ENCODE measurements around the gene FFAR2. TPM values are rescaled to one million over a fixed set of nuclear protein-coding genes. Genes with fewer than 3 reads are reported as not detected.

Gene FFAR2
- total and polyA plus RNA-seq, 9 of the 15 experiments (the other 6 are each of a cell fraction or from before 2014, with no cell fraction given): not detected

- no peak for TF ChIP-seq ATF3 (IDR thresholded peaks at IDR 0.05)
- no peak for TF ChIP-seq ATF3 (CRISPR knock-in tag; conservative IDR thresholded peaks at IDR 0.05)
- TF ChIP-seq TCF7 (IDR thresholded peaks at IDR 0.05; ENCODE audit: borderline replicate concordance): no peak
- no peak for TF ChIP-seq NR1H2 (CRISPR knock-in tag; IDR thresholded peaks at IDR 0.05)
- TF ChIP-seq GATA2 (CRISPR knock-in tag; IDR thresholded peaks at IDR 0.05): no peak
- TF ChIP-seq ARID4B (CRISPR knock-in tag; IDR thresholded peaks at IDR 0.05): no peak
- no peak for TF ChIP-seq SIRT6 (IDR thresholded peaks at IDR 0.05; ENCODE audit: low read depth, low read length)
Observed at GRCh38 chr19:35445826-35446593, 2.0 kb upstream of the FFAR2 start (continued).
